Gastrocnemius medialis (tissue), 4 donors: ENCODE results near the gene UPP1. TPM values are rescaled to one million over a fixed set of nuclear protein-coding genes. Genes with fewer than 3 reads are reported as not detected.

Experiments used
- ATAC-seq, 2 donors: fragments of 150-250 bp; one replicate each; pipeline ENCODE4 v1.9.1; 2016
- DNase-seq, 2 donors: peaks; one replicate each; pipeline ENCODE4 v3.0.0-alpha.2; 2019
- H3K27ac ChIP-seq, 4 donors: fragments of 200-600 bp; sonication (generic); 1 replicate in 1 of 4; 2 replicates in 3 of 4; pipeline ENCODE4 v1.5.1; 2016 to 2018; ENCODE audit warnings: mild to moderate bottlenecking in 2 of 4, moderate library complexity in 1 of 4
- H3K27me3 ChIP-seq, 3 donors: fragments of 200-600 bp; sonication (generic) in 2 of 3; 1 replicate in 1 of 3; 2 replicates in 2 of 3; pipeline versions ENCODE4 v1.5.1 to v1.6.0; 2016 to 2019; ENCODE audit warnings: mild to moderate bottlenecking in 1 of 3, moderate library complexity in 1 of 3
- H3K36me3 ChIP-seq, 2 donors: fragments of 200-600 bp; sonication (generic) in 1 of 2; one replicate each; pipeline ENCODE4 v1.5.1; 2017 to 2018
- H3K4me1 ChIP-seq, 2 donors: fragments of 200-600 bp; sonication (generic) in 1 of 2; one replicate each; pipeline ENCODE4 v1.5.1; 2016 to 2017; ENCODE audit warnings: mild to moderate bottlenecking in 2 of 2
- H3K4me3 ChIP-seq, 4 donors: fragments of 200-600 bp; sonication (generic) in 3 of 4; 1 replicate in 1 of 4; 2 replicates in 3 of 4; pipeline ENCODE4 v1.5.1; 2016 to 2019; ENCODE audit warnings: mild to moderate bottlenecking in 2 of 4
- H3K9me3 ChIP-seq, 3 donors: fragments of 200-600 bp; sonication (generic) in 2 of 3; 1 replicate in 1 of 3; 2 replicates in 2 of 3; pipeline ENCODE4 v1.5.1; 2016 to 2019
- CTCF ChIP-seq, 5 experiments: fragments of 450-650 bp in 3 of 5; fragments of 200-600 bp in 2 of 5; sonication (generic) in 2 of 5; IDR thresholded peaks in 4 of 5; conservative IDR thresholded peaks in 1 of 5; 1 replicate in 4 of 5; 2 replicates in 1 of 5; pipeline ENCODE4 v1.5.1; 2016 to 2019; ENCODE audit warnings: antibody characterized with exemption in 5 of 5, mild to moderate bottlenecking in 3 of 5, moderate library complexity in 3 of 5
- POLR2A ChIP-seq, 2 donors: fragments of 450-650 bp; IDR thresholded peaks; one replicate each; pipeline ENCODE4 v1.6.1; 2017; ENCODE audit warnings: antibody characterized with exemption in 2 of 2, mild to moderate bottlenecking in 2 of 2, moderate library complexity in 2 of 2
- in situ Hi-C, 4 donors: fragments of 200-750 bp; cut with MboI; loops; one replicate each; pipeline versions ENCODE4 v1.15.0 to v1.8.0; 2017; ENCODE audit warnings: low sequenced_read_pairs in 4 of 4
- intact Hi-C: fragments of 100-400 bp; cut with DNase I; formaldehyde crosslinking; loops from one replicate; pipeline ENCODE4 v1.15.1; 2023; ENCODE audit warnings: low total_unique reads
- total RNA-seq, 4 donors: library from RNA; depleted of rRNA; stranded (reverse); fragments of >200 nt; gene quantifications; one replicate each; pipeline versions ENCODE4 v1.1.0 to v1.2.3, GENCODE V29; 2016

Gene UPP1
- total RNA-seq, 4 donors from 2014 or later = 1.7 to 7.1 (median 5.8) TPM

GRCh38 chr7:48042636-48043035 is 46.4 kb upstream of the UPP1 start:
- Histone ChIP-seq H3K4me1 (no peaks in the 10 kb centered on the region), H3K4me3 (no peak overlapping the region), H3K27ac (no peak overlapping the region), H3K27me3 (no peaks in the 10 kb centered on the region), H3K9me3 (no peaks in the 10 kb centered on the region), H3K36me3 (no peaks in the 10 kb centered on the region)
- DNase-seq (no peak), ATAC-seq (no peak)
- no peak for TF ChIP-seq CTCF (IDR thresholded peaks at IDR 0.05 in 4 of 5, conservative IDR thresholded peaks at IDR 0.05 in 1 of 5)
- TF ChIP-seq POLR2A (IDR thresholded peaks at IDR 0.05) = no peak
- intact Hi-C loops (no loop called here), in situ Hi-C loops (no loop called here)

GRCh38 chr7:48045195-48045765 is 43.8 kb upstream of the UPP1 start:
- Histone ChIP-seq H3K27ac (no peak overlapping the region), H3K9me3 (no peaks in the 10 kb centered on the region), H3K27me3 (no peaks in the 10 kb centered on the region), H3K36me3 (no peaks in the 10 kb centered on the region), H3K4me3 (no peak overlapping the region), H3K4me1 (no peaks in the 10 kb centered on the region)
- ATAC-seq = no peak
- DNase-seq = no peak
- TF ChIP-seq CTCF (IDR thresholded peaks at IDR 0.05 in 4 of 5, conservative IDR thresholded peaks at IDR 0.05 in 1 of 5) = no peak
- TF ChIP-seq POLR2A (IDR thresholded peaks at IDR 0.05) = no peak
- intact Hi-C loops = no loop called here
- in situ Hi-C loops = no loop called here

GRCh38 chr7:48046458-48046857 is 42.6 kb upstream of the UPP1 start:
- ATAC-seq = no peak
- Histone ChIP-seq H3K4me1 (no peaks in the 10 kb centered on the region), H3K36me3 (no peaks in the 10 kb centered on the region), H3K9me3 (no peaks in the 10 kb centered on the region), H3K4me3 (no peak overlapping the region), H3K27me3 (no peaks in the 10 kb centered on the region), H3K27ac (no peak overlapping the region)
- intact Hi-C loops (no loop called here), in situ Hi-C loops (no loop called here)
- no peak for DNase-seq
- TF ChIP-seq CTCF (IDR thresholded peaks at IDR 0.05 in 4 of 5, conservative IDR thresholded peaks at IDR 0.05 in 1 of 5) = no peak
- TF ChIP-seq POLR2A (IDR thresholded peaks at IDR 0.05) = no peak

GRCh38 chr7:48048113-48048512 is 41.0 kb upstream of the UPP1 start:
- in situ Hi-C loops (no loop called here), intact Hi-C loops (no loop called here)
- Histone ChIP-seq H3K27ac (no peak overlapping the region), H3K4me3 (no peak overlapping the region), H3K4me1 (no peaks in the 10 kb centered on the region), H3K36me3 (no peaks in the 10 kb centered on the region), H3K9me3 (no peaks in the 10 kb centered on the region), H3K27me3 (no peaks in the 10 kb centered on the region)
- ATAC-seq = no peak
- TF ChIP-seq POLR2A (IDR thresholded peaks at IDR 0.05) = no peak
- no peak for TF ChIP-seq CTCF (IDR thresholded peaks at IDR 0.05 in 4 of 5, conservative IDR thresholded peaks at IDR 0.05 in 1 of 5)
- no peak for DNase-seq

- Histone ChIP-seq H3K36me3 (no peaks in the 10 kb centered on the region), H3K4me1 (no peaks in the 10 kb centered on the region), H3K27ac (no peak overlapping the region), H3K9me3 (no peaks in the 10 kb centered on the region), H3K27me3 (no peaks in the 10 kb centered on the region), H3K4me3 (no peak overlapping the region)
- no peak for ATAC-seq
- intact Hi-C loops (no loop called here), in situ Hi-C loops (no loop called here)
- TF ChIP-seq CTCF (IDR thresholded peaks at IDR 0.05 in 4 of 5, conservative IDR thresholded peaks at IDR 0.05 in 1 of 5) (no peak), POLR2A (IDR thresholded peaks at IDR 0.05) (no peak)
- DNase-seq = no peak
Observed at GRCh38 chr7:48049850-48050249, 39.2 kb upstream of the UPP1 start.
